ENCODE measurements around the gene CPS1.

DNA sequence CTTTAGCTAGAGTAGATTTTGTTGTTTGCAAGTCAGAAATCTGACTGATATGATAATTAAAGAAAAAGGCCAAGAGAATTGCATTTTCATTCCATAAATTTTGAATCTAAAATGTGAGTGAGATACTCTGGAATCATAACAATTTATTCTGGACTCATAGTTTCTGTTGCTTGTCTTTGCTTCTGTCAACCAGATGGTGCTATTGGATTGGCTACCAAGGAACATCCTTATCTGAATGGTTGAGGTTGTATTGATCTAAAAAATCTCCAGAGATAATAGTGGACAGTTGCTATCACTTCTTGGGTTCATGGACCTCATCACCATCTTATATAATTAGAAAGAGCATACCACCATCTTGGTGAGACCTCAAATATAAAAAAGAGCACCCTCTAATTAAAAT is 34.0 kb upstream of the CPS1 start:
- TF ChIP-seq CEBPB (IDR thresholded peaks at IDR 0.05) (no peak), REST (IDR thresholded peaks at IDR 0.05; ENCODE audit: low read depth) (no peak)
